Measurements from ENCODE around the gene UTP20. TPM values are rescaled to one million over a fixed set of nuclear protein-coding genes. Genes with fewer than 3 reads are reported as not detected.

Gene UTP20
- total and polyA plus RNA-seq, 11 donors = 1.5 to 8.3 (median 7.0) TPM

- Histone ChIP-seq H3K9me3 (no peaks in the 10 kb centered on the region), H3K27me3 (no peaks in the 10 kb centered on the region), H3K4me1 (no peaks in the 10 kb centered on the region), H3K4me3 (no peak overlapping the region), H3K27ac (no peak overlapping the region), H3K36me3 (peaks cover 0 to 94% (median 64%) of the 10 kb centered on the region in 9 donors)
- TF ChIP-seq POLR2A (IDR thresholded peaks at IDR 0.05) (no peak), CTCF (IDR thresholded peaks at IDR 0.05) (no peak)
- WGBS, 4 donors = 69 to 88% (median 73%) methylated on average over 2 of the region's 2 CpGs
- ATAC-seq (no peak), DNase-seq (no peak)
- intact Hi-C loops (cut with DNase I) = no loop called here
Observed at GRCh38 chr12:101327546-101327945, 47.6 kb downstream of the UTP20 start.

- Histone ChIP-seq H3K4me3 (no peak overlapping the region), H3K4me1 (no peaks in the 10 kb centered on the region), H3K9me3 (no peaks in the 10 kb centered on the region), H3K36me3 (peaks cover 0 to 95% (median 69%) of the 10 kb centered on the region in 9 donors), H3K27me3 (no peaks in the 10 kb centered on the region), H3K27ac (no peak overlapping the region)
- intact Hi-C loops (cut with DNase I) = no loop called here
- DNase-seq (no peak), ATAC-seq (no peak)
- WGBS, 4 donors = 90 to 94% (median 93%) methylated on average over 3 of the region's 3 CpGs
- TF ChIP-seq CTCF (IDR thresholded peaks at IDR 0.05) (no peak), POLR2A (IDR thresholded peaks at IDR 0.05) (no peak)
Observed at GRCh38 chr12:101328917-101329316, 49.0 kb downstream of the UTP20 start.

GRCh38 chr12:101330631-101331030 is 50.7 kb downstream of the UTP20 start:
- intact Hi-C loops (cut with DNase I) = no loop called here

GRCh38 chr12:101336437-101336836 is 56.5 kb downstream of the UTP20 start:
- H3K27ac ChIP-seq = no peak overlapping the region
- ATAC-seq (no peak), DNase-seq (no peak)
- H3K27me3 ChIP-seq = no peaks in the 10 kb centered on the region
- WGBS, 4 donors = 86 to 91% (median 88%) methylated on average over 2 of the region's 2 CpGs
- no peak overlapping the region for H3K4me3 ChIP-seq
- intact Hi-C loops (cut with DNase I) = no loop called here
- H3K9me3 ChIP-seq = no peaks in the 10 kb centered on the region
- H3K36me3 ChIP-seq = peaks cover 0 to 95% (median 66%) of the 10 kb centered on the region in 9 donors
- no peaks in the 10 kb centered on the region for H3K4me1 ChIP-seq
- TF ChIP-seq POLR2A (IDR thresholded peaks at IDR 0.05) (no peak), CTCF (IDR thresholded peaks at IDR 0.05) (no peak)

More at GRCh38 chr12:101330631-101331030, 50.7 kb downstream of the UTP20 start:
- no peak overlapping the region for H3K27ac ChIP-seq
- H3K9me3 ChIP-seq = no peaks in the 10 kb centered on the region
- no peak for TF ChIP-seq POLR2A (IDR thresholded peaks at IDR 0.05)
- TF ChIP-seq CTCF (IDR thresholded peaks at IDR 0.05) = no peak
- 38 to 99% (median 77%) methylated on average over 1 of the region's 1 CpG for WGBS, 4 donors
- no peak for ATAC-seq
- no peaks in the 10 kb centered on the region for H3K27me3 ChIP-seq
- no peaks in the 10 kb centered on the region for H3K4me1 ChIP-seq
- no peak for DNase-seq
- H3K36me3 ChIP-seq = peaks cover 0 to 95% (median 70%) of the 10 kb centered on the region in 9 donors
- no peak overlapping the region for H3K4me3 ChIP-seq
